LoVo (cell line): Measurements from ENCODE around the gene CYFIP1.

Experiments
- DNase-seq: peaks from one replicate; pipeline ENCODE4 v3.0.0-alpha.2; 2016; ENCODE audit warnings: low spot score

CYFIP1 gene

DNA sequence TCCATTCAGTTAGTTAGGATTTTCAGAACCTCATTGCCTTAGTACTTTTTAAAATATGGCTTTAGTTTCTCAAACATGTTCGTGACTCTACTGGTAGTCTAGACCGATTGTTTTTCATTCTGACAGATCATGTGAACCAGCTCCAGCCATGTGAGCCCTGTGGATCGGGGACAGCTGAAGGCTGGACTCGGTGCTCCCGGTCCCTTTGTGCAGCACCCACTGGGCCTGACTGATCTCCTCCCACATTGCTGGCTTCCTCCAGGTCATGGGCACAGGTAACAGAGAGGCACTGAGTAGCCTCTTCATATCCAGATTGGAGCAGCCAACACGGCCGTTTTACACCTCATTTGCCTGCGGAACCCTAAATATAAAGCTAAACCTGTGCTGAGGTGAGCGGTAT, 111.2 kb downstream of the CYFIP1 start:
- DNase-seq: no peak

DNA sequence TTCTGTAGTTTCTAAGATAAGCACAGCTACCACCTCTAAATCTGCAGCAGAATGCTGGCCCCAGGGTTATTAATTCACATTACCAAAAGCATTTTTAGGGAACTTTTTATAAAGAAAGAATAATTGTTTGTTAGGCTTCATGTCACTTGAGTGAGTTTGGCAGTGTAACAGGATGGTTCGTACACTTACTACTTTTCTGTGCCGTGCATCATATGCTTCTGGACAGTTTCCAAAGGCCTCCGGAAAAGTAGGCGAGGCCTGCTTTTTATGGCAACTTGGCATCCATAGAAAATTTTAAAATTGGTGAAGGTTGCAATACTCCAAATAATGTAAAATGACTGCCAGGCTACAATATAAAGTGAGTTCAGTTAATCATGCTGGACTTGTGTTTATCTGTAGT, 111.7 kb downstream of the CYFIP1 start:
- DNase-seq: no peak

GRCh38 chr15:22867886-22868285, 112.3 kb downstream of the CYFIP1 start:
- DNase-seq: no peak

- DNase-seq: no peak
Observed at GRCh38 chr15:22866079-22866478, 114.1 kb downstream of the CYFIP1 start.

DNA sequence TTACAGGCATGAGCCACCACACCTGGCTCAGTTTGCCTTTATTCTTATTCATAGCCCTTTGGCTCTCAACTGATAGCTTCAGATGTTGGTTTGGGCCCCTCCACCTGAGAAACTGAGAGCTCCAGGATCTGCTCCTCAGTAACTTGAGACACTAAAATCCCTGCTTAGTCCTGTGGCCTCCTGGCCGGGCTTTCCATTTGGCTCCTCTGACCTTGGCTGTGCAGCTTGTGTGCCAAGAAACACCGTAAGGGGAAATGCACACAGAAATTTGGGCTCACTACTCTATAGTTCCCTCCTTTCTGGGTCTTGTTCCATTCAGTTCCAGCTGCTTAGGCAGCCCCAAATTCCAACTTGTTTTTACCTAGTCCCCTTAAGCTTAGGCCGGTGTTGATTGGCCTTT, 116.8 kb downstream of the CYFIP1 start:
- DNase-seq: no peak

- no peak for DNase-seq
Observed at GRCh38 chr15:22861161-22861560, 119.0 kb downstream of the CYFIP1 start.

DNA sequence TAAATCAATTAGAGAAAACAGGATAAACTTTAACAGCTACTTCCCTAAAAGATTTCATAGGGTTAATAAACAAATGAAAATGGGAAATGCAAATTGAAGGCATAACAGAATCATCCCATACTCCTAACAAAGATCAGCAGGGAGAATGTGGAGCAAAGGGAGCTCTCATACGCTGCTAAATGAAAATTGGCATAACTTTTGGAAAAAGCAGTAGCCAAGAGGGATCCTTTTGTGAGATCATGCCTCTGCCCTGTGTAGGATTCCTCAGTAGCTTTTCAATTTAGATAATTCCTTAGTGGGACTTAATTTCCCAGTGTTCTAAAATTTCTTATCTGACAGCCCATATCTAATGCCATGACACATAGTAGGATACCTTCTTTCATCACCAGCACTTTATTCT, 123.5 kb downstream of the CYFIP1 start:
- DNase-seq: no peak

DNA sequence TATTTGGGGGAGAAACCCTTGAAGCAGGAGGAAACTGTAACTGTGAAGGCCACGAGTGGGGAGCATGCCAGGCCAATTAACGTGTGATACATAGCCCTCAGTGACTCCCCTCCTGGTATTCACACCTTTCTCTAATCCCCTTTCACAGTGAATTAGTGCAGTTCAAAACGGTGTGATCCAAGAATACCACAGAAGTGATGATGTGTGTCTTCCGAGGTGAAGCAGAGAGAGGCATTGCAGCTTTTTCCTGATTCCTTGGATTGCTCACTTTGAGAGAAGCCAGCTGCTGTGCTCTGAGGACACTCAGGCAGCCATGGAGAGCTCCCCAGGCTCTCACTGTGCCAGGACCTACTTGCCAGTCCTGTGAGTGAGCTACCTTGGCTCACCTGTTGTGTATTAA, 124.4 kb downstream of the CYFIP1 start:
- DNase-seq: no peak

GRCh38 chr15:22851513-22851912, 128.7 kb downstream of the CYFIP1 start:
- DNase-seq: no peak

DNA sequence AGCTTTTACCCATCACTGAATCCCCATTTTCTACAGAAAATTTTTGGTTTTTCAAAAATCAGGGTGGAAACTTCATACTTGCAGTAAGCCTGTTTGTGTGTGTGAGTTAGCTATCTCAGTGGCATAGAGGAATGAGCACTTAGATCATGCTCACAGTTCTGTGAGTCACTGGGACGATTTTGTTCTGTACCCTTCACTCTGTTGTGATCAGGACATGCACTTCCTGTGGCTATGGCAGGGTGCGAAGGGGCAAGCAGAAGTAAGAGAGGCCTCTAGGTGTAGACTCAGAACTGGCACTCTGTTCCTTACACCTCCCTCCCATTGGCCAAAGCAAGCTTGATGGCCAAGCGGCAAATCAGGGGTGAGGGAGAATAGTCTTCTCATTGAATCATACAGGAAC, 130.1 kb downstream of the CYFIP1 start:
- no peak for DNase-seq

- no peak for DNase-seq
Observed at GRCh38 chr15:22846073-22846472, 134.1 kb downstream of the CYFIP1 start.

DNA sequence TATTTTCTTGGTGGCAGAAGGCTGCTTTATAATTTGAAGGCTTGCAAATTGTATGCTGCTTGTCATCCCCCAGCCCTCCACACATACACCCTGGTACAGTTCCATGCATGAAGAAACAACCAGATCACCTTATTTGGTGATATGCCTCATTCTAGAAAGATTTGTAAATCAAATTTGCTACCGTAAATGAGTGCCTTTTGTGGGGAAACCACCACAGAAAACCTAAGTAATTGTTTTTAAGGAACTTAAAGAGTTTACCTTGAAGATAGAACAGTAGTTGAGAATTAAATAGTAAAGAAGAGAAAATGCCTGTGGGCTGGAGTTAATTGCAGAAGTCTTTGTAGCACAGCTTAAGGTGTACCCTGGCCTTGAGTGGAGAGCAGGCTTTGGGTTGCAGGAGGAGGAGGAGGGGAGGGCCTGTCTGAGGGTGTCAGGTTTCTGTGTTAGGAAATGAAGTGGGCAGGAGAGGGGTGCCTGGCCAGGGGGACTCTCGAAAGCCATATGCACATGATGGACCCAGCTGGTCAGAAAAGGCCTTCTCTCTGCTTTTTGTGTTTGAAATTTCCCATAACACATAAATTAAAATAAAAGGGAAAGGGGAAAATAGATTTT, 134.8 kb downstream of the CYFIP1 start:
- DNase-seq: no peak

DNA sequence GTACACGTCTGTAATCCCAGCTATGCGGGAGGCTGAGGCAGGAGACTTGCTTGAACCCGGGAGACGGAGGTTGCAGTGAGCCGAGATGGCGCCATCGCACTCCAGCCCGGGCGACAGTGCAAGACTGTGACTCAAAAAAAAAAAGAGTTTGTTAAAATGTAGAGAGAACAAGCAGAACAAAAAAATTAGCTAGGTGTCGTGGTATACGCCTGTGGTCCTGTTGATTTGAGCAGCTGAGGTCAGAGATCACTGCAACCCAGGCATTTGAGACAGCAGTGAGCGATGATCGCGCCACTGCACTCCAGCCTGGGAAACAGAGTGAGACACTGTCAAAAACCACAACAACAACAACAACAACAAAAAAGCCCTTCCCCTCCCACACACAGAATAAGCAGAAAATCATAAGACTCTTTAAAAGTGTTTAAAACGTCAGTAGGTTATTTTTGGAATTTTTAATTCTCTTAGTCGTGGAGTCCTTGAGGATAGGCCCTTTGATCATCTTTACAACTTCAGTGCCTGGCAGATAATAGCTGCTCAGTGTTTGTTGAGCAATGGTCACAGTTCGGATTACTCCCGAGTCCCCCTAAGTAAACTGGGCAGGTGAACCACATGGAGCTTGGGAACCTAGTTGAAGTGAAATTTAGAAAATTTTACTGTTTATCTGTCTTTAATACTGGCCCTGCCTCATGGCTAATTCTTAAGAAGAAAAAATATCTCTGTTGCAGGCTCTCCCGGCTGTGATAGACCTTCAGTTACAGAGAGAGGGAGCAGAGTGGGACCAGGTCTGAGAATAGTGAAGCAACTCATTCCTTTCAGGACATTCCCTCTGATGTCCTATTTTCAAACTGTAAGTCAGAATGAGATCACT, 135.5 kb downstream of the CYFIP1 start:
- no peak for DNase-seq

DNA sequence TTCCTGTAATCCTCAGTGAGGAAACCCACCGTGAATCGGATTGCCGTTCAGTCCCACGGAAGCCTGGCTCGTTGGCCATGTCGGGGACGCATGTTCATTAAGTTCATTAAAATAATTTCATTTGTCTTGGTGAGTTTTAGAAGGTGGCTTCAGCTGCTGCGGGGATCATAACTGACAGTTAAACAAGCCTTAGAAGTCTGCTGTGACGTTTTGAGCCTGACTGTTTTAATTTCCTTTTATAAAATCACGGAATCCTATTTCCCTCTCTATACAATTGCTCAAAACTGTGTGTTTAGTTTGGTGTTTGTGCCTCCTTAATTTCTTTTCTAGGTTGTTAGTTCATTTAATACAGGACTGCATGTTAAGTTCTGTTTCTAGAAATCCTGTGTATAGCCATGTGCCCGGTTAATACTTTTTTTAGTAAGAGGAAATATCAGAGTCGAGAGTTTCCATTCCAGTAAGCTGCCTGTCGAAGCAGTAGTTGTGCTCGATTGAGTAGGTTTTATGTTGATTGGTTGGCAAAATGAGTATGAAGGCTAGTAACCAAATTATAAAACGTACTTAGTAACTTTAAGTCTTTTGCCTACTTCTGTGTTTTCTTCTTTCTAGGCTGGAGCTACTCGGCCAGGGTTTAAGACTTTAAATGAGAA, 141.0 kb downstream of the CYFIP1 start:
- no peak for DNase-seq

GRCh38 chr15:22838292-22839042, 141.7 kb downstream of the CYFIP1 start, which contains the start of gene NIPA2:
Gene NIPA2 (plus strand): TSS chr15:22838666. CDS start chr15:22851732, 13,066 bp downstream.
- peak; percentile 100 for DNase-seq

GRCh38 chr15:22831473-22831872, 148.7 kb downstream of the CYFIP1 start:
- no peak for DNase-seq

DNA sequence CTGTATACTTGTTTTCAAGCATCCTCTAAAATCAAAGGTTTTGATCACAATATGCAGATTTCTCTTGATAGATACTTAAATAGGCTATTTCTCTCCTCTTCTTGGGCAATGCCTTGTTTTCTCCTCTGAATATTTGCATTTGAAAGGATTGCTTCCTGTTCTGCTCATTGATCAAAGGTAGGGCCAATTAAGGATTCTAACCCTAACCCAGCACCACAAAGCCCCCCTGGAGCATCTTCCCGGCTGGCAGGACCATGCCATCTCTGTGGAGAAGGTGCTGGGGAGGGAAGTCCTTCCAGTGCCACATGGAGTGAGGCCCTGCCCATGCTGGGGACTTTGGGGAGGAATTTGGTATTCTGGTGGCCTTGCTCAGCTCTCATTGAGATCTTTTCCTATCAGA, 153.0 kb downstream of the CYFIP1 start:
- DNase-seq: no peak

DNA sequence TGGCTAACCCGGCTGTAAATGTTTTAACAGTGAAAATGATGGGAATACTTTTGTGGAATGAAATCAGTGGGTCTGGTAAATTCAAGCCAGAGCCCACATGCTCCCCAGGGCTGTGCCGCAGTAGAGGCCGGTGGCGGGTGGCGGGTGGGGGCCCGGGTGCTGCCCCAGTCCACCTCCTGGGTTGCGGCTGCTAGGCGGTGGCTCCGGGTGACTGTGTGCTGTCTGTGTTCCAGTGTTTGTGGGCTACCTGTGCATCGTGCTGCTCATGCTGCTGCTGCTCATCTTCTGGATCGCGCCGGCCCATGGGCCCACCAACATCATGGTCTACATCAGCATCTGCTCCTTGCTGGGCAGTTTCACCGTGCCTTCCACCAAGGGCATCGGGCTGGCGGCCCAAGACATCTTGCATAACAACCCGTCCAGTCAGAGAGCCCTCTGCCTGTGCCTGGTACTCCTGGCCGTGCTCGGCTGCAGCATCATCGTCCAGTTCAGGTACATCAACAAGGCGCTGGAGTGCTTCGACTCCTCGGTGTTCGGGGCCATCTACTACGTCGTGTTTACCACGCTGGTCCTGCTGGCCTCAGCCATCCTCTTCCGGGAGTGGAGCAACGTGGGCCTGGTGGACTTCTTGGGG, 156.6 kb downstream of the CYFIP1 start:
- no peak for DNase-seq

DNA sequence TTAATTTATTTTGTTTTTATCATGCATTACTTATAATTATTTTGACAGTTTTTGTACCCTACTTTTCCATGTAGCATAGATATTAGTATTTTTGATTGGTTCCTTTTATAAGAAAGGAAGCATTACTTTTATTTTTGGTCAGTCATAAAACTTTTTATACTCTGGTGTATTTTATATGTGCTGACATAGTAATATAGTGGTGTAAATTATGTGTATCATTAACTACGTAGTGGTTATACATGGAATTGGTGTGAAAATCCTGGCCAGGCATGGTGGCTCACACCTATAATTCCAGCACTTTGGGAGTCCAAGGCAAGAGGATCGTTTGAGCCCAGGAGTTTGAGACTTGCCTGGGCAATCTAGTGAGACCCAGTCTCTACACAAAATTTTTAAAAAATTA, 160.5 kb downstream of the CYFIP1 start:
- no peak for DNase-seq
